Esophagus muscularis mucosa (tissue), 4 donors: ENCODE measurements around the gene TMA7B.

ENCODE experiments used
- CTCF ChIP-seq, 3 experiments: fragments of 200-600 bp in 2 of 3; fragments of 450-650 bp in 1 of 3; sonication (generic) in 2 of 3; IDR thresholded peaks; one replicate each; pipeline ENCODE4 v1.5.1; 2017 to 2019; ENCODE audit warnings: antibody characterized with exemption in 3 of 3, mild to moderate bottlenecking in 2 of 3, moderate library complexity in 1 of 3
- EP300 ChIP-seq: sonication (generic); formaldehyde crosslinking; IDR thresholded peaks from one replicate; pipeline ENCODE4 v1.6.1; 2017; ENCODE audit warnings: antibody characterized with exemption
- POLR2A ChIP-seq: fragments of 450-650 bp; IDR thresholded peaks from one replicate; pipeline ENCODE4 v1.6.1; 2017; ENCODE audit warnings: antibody characterized with exemption, moderate library complexity, mild to moderate bottlenecking, low read depth
- POLR2AphosphoS5 ChIP-seq, 2 donors: sonication (generic); formaldehyde crosslinking; IDR thresholded peaks; one replicate each; pipeline ENCODE4 v1.6.1; 2017; ENCODE audit warnings: antibody characterized with exemption in 2 of 2

DNA sequence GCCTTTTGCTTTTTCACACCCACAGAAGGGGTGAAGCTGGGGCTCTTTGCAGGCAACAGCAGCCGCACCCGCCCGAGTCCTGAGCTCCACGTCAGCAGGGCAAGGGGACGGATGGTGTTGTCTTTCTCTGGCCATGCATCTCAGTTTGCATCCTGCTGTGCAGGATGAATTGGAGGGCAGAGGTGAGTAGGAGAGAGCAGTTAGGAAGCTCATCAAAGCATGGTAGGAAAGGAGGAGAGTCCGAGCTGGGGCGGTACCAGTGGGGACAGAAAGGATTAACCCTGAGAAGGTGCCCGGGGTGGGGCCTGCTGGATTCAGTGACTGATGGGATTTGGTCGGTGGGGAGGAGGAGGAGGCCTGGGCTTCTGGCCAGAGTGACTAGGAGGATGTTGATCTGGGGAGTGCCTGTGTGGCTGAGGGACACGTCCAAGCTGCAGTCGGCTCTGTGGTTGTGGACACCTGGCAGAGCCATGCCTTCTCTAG is 49.1 kb downstream of the TMA7B start:
- TF ChIP-seq CTCF (IDR thresholded peaks at IDR 0.05), result no peak
- no peak for TF ChIP-seq EP300
- no peak for TF ChIP-seq POLR2A
- no peak for TF ChIP-seq POLR2AphosphoS5 (IDR thresholded peaks at IDR 0.05)
